Activated T-helper 2 cell treated with anti-CD3 and anti-CD28 coated beads, Interferon-gamma antibody, Interleukin-2, Interleukin-4, amounts not matched to agents 10 μg/mL and 5 μg/mL and 100 μg/mL, durations not matched to agents 14 hours and 24 hours and 36 hours (primary cell): ENCODE measurements around the gene LRRC14B. TPM values are rescaled to one million over a fixed set of nuclear protein-coding genes. Genes with fewer than 3 reads are reported as not detected.
"Not testable (repeated sequence)": the region's sequence is repeated elsewhere in the genome, so short reads cannot be mapped to it uniquely, and the experiment has no call there.

ENCODE experiments used
- DNase-seq: peaks from one replicate; pipeline ENCODE4 v3.0.0; 2021; ENCODE audit warnings: low spot score
- H3K27ac Mint-ChIP-seq: one replicate; pipeline ENCODE4 v1.8.0; 2021; ENCODE audit warnings: mixed read lengths
- H3K27me3 Mint-ChIP-seq: one replicate; pipeline ENCODE4 v1.8.0; 2021; ENCODE audit warnings: low read depth, mixed read lengths
- H3K36me3 Mint-ChIP-seq: one replicate; pipeline ENCODE4 v1.8.0; 2021; ENCODE audit warnings: low read depth, mixed read lengths
- H3K4me1 Mint-ChIP-seq: one replicate; pipeline ENCODE4 v1.8.0; 2021; ENCODE audit warnings: low read depth, mixed read lengths
- H3K4me3 Mint-ChIP-seq: one replicate; pipeline ENCODE4 v1.8.0; 2021; ENCODE audit warnings: low read depth, mild to moderate bottlenecking, moderate library complexity, mixed read lengths
- H3K9me3 Mint-ChIP-seq: one replicate; pipeline ENCODE4 v1.8.0; 2021; ENCODE audit warnings: mixed read lengths
- intact Hi-C: fragments of 100-400 bp; cut with micrococcal nuclease; formaldehyde crosslinking; loops from one replicate; pipeline ENCODE4 v1.15.1; 2023
- total RNA-seq: library from RNA; stranded (reverse); gene quantifications from 2 replicates; pipeline ENCODE4 v1.2.3, GENCODE V29; 2022

LRRC14B gene
- total RNA-seq, 1 donor from 2014 or later: not detected

DNA sequence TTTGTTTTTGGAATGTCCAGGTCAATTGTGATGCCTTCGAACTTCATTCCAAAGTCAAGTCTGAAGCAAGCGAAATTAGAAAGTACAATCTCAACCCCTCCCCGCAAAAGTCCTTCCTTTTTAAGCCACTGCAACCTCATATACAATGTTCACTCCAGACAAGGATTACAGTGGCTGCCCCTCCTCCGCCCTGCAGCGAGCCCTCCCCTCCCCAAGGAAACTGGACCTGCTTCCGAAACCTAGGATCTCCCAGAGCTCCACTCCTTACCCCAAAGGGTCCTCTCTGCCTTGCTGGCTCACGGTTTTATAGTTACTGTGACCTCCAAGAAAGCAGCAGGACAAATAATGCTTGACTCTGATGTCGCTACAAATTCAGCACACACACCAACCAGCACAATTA, 10.4 kb downstream of the LRRC14B start:
- H3K36me3 Mint-ChIP-seq: peaks cover 8% of the 10 kb centered on the region
- no peak overlapping the region for H3K4me3 Mint-ChIP-seq
- DNase-seq: no peak
- no peak overlapping the region for H3K27ac Mint-ChIP-seq
- H3K4me1 Mint-ChIP-seq: no peaks in the 10 kb centered on the region
- H3K9me3 Mint-ChIP-seq: no peaks in the 10 kb centered on the region
- H3K27me3 Mint-ChIP-seq: no peaks in the 10 kb centered on the region
- intact Hi-C loops: no loop called here

DNA sequence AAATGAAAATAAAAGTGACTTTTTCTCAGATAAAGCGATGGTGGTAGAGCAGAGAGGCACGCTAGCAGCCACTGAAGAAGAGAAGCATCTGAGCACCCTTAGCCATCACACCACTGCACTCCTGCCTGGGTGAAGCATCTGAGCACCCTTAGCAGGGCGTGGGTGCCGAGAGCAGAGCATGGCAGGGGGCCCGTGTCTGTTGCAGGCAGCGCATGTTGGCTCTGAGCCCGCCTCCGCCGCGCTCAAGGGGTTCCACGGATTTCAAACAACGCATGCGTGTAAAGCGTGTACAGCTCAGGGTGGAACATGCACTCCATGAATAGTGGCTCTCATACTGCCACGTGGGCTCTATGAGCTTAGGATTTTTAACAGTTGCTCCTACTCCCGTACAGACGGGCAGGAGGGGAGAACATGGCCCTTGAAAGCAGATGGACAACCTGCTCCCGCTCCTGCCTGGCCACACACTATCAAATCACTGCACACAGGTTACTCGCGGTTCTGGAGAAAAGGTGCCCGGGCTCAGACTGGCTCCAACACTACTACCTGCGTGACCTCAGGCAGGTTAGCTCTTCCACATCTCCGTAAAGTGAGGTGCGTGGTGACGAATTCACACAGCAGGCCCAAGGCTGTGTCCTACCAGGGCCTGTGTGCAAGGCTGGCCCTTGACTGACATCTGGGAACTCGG, 12.1 kb downstream of the LRRC14B start:
- H3K9me3 Mint-ChIP-seq: no peaks in the 10 kb centered on the region
- H3K4me1 Mint-ChIP-seq: peaks cover 3% of the 10 kb centered on the region
- no peaks in the 10 kb centered on the region for H3K27me3 Mint-ChIP-seq
- H3K4me3 Mint-ChIP-seq: no peak overlapping the region
- H3K27ac Mint-ChIP-seq: no peak overlapping the region
- peaks cover 21% of the 10 kb centered on the region for H3K36me3 Mint-ChIP-seq
- no peak for DNase-seq
- intact Hi-C loops: no loop called here

DNA sequence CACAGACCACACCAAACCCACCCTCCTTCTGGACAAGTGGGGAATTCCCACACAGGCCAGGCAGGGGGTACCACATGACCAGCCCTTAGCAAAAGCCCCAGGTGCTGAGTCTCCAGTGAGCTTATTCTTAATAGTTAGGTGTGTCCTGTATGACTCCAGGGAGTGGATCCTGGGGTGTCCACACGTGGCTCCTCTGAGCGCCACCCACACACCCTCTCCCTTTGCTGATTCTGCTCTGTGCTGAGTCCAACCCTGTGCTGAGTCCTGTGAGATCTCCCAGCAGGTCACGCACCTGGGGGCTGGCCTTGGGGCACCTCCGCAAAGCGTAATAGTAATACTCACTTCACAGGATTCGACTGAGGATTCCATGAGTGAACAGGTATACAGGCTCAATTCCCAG, 12.7 kb downstream of the LRRC14B start:
- Mint-ChIP-seq H3K27me3 (no peaks in the 10 kb centered on the region), H3K36me3 (peaks cover 21% of the 10 kb centered on the region), H3K4me1 (peaks cover 6% of the 10 kb centered on the region), H3K27ac (no peak overlapping the region), H3K9me3 (no peaks in the 10 kb centered on the region), H3K4me3 (no peak overlapping the region)
- DNase-seq: no peak
- intact Hi-C loops: no loop called here

DNA sequence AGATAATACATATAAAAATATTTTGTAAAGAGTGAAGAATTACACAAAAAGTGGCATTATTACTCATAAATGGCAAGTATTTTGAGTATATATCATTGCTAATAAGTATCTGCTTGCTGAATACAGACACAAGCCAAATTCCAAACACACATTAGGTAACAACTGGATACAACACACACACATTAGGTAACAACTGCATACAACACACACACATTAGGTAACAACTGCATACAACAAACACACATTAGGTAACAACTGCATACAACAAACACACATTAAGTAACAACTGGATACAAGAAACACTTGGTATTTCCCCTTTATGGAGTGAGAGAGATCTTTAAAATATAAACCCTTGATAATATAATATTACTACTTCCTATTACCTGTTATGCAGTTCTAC, 13.2 kb downstream of the LRRC14B start:
- intact Hi-C loops: no loop called here
- Mint-ChIP-seq H3K4me1 (peaks cover 6% of the 10 kb centered on the region), H3K4me3 (no peak overlapping the region), H3K27ac (no peak overlapping the region), H3K9me3 (no peaks in the 10 kb centered on the region), H3K36me3 (peaks cover 21% of the 10 kb centered on the region), H3K27me3 (no peaks in the 10 kb centered on the region)
- DNase-seq: no peak

DNA sequence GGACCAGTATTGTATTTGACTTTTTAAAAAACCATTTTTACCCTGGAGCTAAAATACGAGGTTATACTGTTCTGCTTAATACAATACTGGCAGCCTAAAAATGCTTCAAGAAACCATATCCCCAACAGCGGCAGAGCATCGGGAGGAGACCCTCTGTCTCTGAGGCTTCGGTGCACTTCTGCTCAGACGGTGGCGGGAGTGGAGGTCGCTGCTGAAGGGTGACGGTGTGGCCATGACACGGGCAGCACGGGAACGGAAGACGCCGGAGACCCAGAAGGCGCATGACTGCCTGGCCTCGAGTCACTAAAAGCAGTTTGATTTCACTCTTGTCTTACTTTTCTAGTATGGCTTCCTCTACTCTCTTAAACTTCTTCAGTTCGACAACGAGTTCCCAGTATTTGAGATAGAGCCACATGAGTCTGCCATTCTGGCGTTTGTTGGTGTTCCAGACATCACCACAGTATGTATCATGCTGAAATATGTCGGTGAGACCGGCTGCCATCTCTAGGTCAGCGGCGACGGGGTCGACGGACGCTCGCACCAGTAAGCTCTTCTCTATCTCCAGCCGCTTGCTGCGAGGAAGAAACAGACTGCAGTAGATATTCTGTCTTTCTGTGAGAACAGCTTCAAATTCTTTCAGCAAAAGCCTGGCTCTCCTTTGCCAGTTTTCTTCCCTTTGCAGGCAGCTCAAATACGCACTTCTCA, 13.8 kb downstream of the LRRC14B start:
- Mint-ChIP-seq H3K9me3 (no peaks in the 10 kb centered on the region), H3K27me3 (no peaks in the 10 kb centered on the region), H3K4me1 (peaks cover 11% of the 10 kb centered on the region), H3K27ac (no peak overlapping the region), H3K4me3 (no peak overlapping the region), H3K36me3 (peaks cover 21% of the 10 kb centered on the region)
- intact Hi-C loops: no loop called here
- no peak for DNase-seq

DNA sequence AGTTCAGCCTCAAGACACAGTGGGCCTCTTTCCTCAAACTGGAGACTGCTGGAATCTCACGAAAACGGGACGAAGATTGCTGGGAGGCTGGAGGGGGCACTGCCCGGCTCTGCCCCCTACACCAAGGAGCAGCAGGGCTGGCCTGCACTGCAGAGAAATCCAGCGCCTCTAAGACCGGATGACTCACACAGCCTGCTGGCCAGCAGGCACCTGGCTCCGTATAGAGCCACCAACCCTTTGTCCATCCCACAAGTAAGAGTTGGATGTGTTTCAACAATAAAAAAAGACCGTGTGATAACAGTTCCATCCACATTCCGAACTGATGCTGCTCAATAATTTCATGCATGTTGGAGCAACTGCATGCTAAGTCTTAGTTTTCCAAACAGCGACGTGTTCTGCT, 15.1 kb downstream of the LRRC14B start:
- H3K36me3 Mint-ChIP-seq: peaks cover 21% of the 10 kb centered on the region
- no peaks in the 10 kb centered on the region for H3K9me3 Mint-ChIP-seq
- no peak overlapping the region for H3K4me3 Mint-ChIP-seq
- H3K4me1 Mint-ChIP-seq: peaks cover 13% of the 10 kb centered on the region
- H3K27me3 Mint-ChIP-seq: no peaks in the 10 kb centered on the region
- DNase-seq: no peak
- H3K27ac Mint-ChIP-seq: no peak overlapping the region
- intact Hi-C loops: no loop called here

DNA sequence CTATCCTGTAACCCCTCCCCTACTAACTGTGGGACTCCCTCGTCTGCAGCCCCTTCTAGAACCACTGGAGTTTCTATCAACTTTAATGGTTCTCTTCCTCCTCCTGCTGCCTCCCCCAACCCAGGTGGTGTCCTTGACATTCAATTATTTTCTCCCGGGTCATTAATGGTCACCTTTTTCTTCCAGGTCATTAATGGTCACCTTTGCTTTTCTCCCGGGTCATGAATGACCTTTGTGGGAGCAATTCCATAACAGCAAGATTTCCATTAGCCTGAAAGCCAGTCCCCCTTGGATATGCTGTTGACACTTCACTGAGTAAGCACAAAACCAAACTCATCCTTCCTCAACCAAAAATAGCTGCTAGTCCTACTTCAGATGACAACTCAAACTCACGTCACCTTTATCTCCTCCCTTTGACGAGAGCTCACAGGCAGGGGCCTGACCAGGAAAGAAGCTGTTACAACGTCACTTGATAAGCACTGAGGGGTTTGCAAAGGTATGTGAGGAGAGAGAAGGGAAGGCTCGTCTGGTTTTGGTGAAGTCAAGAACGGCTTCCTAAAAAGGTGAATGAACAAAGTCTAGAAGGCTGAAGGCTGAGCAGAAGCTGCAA, 15.7 kb downstream of the LRRC14B start:
- intact Hi-C loops: no loop called here
- Mint-ChIP-seq H3K27me3 (no peaks in the 10 kb centered on the region), H3K27ac (no peak overlapping the region), H3K4me1 (peaks cover 13% of the 10 kb centered on the region), H3K4me3 (no peak overlapping the region), H3K36me3 (peaks cover 21% of the 10 kb centered on the region), H3K9me3 (no peaks in the 10 kb centered on the region)
- DNase-seq: no peak

DNA sequence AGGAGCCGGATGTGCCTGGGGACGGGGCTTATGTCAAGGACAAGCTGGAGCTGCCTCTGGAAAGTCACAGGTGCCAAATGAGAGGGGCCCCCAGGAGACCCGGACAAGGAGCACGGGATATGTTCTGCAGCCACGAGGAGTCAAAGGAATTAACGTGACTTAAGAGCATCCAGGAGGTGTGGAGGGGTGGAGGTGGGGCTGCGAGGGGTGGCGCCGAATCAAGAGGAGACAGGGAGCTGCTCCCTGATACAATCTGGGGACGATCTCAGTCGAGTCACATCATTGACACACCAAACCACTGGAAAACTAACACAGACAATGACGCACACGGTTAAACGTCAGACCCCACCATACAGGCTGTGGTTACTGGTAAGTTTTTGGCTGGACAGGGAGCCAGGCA, 16.3 kb downstream of the LRRC14B start:
- Mint-ChIP-seq H3K4me1 (peaks cover 13% of the 10 kb centered on the region), H3K36me3 (peaks cover 21% of the 10 kb centered on the region), H3K4me3 (no peak overlapping the region), H3K27ac (no peak overlapping the region), H3K27me3 (no peaks in the 10 kb centered on the region), H3K9me3 (no peaks in the 10 kb centered on the region)
- DNase-seq: no peak
- intact Hi-C loops: no loop called here

DNA sequence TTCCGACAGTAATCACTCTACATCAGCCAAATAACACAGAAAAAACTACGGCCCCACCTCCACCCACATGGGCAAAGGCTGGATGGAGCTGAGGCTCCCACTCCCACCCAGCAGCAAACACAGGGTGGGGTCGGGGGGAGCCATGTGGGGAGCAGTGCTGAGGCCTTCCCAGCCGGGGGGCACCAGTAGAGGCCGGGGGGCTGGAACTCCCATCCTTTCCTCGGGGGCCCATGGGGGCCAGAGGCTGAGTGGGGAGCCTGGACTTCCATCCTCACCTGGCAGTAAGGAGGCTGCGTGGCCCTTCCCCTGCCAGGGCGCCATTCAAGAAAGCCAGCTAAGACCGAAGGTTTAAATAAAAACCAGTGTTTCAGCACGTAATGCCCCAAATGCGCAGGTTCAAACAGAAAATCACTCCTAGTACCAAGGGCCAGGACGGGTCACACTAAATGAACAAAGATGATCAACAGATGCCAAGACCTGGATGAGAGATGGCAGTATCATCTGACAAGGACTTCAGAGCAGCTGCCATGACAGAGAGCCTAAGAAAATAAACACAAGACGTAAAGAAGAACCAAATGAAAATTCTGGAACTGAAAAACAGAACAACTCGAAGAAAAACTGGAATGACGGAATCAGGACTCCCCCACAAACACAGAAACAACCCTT, 17.3 kb downstream of the LRRC14B start:
- Mint-ChIP-seq H3K9me3 (no peaks in the 10 kb centered on the region), H3K27ac (no peak overlapping the region), H3K27me3 (no peaks in the 10 kb centered on the region), H3K4me1 (peaks cover 13% of the 10 kb centered on the region), H3K36me3 (peaks cover 25% of the 10 kb centered on the region), H3K4me3 (no peak overlapping the region)
- intact Hi-C loops: no loop called here
- no peak for DNase-seq

DNA sequence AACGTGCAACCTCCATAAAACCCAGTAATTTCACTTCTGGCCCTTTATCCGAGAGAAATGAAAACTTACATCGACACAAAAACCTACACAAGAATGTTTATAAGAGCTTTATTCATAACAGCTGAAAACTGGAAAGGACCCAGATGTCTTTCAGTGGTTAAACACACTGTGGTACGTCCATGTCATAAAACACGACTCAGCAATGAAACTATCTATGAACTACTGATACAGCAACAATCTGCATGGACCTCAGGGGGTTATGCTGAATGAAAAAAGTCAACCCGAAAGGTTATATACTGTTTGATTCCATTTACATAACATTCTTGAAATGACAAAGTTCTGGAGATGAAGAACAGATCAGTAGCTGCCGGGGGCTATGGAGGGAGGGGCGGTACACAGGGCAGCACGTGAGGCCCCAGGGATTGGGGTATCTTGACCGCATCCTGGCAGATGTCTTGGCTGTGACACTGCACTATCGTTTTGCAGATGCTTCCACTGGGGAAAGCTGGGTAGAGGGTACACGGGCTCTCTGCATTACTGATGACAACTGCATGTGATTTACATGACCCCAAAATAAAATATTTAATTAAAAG, 22.6 kb downstream of the LRRC14B start:
- no peak overlapping the region for H3K4me3 Mint-ChIP-seq
- H3K4me1 Mint-ChIP-seq: peaks cover 32% of the 10 kb centered on the region
- peaks cover 32% of the 10 kb centered on the region for H3K36me3 Mint-ChIP-seq
- intact Hi-C loops: no loop called here
- no peak for DNase-seq
- H3K9me3 Mint-ChIP-seq: no peaks in the 10 kb centered on the region
- H3K27me3 Mint-ChIP-seq: no peaks in the 10 kb centered on the region
- H3K27ac Mint-ChIP-seq: peak overlapping the region; percentile 43

DNA sequence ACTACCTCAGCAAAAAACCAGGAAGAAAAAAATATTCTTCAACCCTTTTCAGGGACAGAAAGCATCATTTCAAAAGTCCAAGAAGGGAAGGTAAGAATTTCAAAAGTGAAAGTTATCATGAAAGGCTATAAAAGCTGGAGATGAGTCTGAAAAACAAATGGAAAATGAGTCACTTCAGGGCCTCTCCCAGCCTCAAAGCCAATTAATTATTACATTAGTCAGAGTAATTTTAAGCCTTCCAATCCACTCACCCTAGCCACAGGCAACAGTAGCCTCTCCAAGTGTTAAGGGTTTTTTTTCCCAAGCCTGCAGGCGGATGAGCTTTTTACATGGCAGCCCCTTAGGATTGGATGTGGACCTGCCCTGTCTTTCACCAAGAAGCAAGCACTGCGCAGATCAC, 24.0 kb downstream of the LRRC14B start:
- peaks cover 27% of the 10 kb centered on the region for H3K4me1 Mint-ChIP-seq
- H3K9me3 Mint-ChIP-seq, DNase-seq, intact Hi-C loops, H3K27me3 Mint-ChIP-seq: not testable (repeated sequence)
- H3K27ac Mint-ChIP-seq: peak overlapping the region; percentile 81
- peak overlapping the region; percentile 57 for H3K4me3 Mint-ChIP-seq
- H3K36me3 Mint-ChIP-seq: peaks cover 32% of the 10 kb centered on the region

DNA sequence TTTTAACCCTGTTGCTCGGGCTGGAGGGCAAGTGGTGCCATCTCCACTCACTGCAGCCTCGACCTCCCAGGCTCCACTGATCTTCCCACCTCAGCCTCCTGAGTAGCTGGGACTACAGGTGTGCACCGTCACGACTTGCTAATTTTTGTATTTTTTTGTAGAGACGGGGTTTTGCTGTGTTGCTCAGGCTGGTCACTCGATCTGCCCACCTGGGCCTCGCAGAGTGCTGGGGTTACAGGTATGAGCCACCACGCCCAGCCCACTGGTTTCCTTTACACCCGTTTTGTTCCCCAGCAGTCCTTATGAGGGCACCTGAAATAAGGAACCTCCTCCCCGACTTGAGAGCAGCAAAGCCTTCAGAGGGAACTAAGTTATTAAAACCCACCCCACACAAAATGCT, 24.8 kb downstream of the LRRC14B start:
- H3K27ac Mint-ChIP-seq: peak overlapping the region; percentile 62
- peak overlapping the region; percentile 21 for H3K4me3 Mint-ChIP-seq
- H3K9me3 Mint-ChIP-seq, H3K27me3 Mint-ChIP-seq, intact Hi-C loops, DNase-seq: not testable (repeated sequence)
- peaks cover 30% of the 10 kb centered on the region for H3K4me1 Mint-ChIP-seq
- H3K36me3 Mint-ChIP-seq: peaks cover 33% of the 10 kb centered on the region
